HG03520 (cell line): ENCODE measurements around the gene YDJC.
"Not testable (repeated sequence)": the region's sequence is repeated elsewhere in the genome, so short reads cannot be mapped to it uniquely, and the experiment has no call there.

Source experiments
- ATAC-seq: cut with Tn5 transposase; IDR thresholded peaks from one replicate; pipeline ENCODE4 v1.9.1; 2021; ENCODE audit warnings: mild to moderate bottlenecking, moderate library complexity; ENCODE audit not compliant: unreplicated experiment

Gene YDJC

DNA sequence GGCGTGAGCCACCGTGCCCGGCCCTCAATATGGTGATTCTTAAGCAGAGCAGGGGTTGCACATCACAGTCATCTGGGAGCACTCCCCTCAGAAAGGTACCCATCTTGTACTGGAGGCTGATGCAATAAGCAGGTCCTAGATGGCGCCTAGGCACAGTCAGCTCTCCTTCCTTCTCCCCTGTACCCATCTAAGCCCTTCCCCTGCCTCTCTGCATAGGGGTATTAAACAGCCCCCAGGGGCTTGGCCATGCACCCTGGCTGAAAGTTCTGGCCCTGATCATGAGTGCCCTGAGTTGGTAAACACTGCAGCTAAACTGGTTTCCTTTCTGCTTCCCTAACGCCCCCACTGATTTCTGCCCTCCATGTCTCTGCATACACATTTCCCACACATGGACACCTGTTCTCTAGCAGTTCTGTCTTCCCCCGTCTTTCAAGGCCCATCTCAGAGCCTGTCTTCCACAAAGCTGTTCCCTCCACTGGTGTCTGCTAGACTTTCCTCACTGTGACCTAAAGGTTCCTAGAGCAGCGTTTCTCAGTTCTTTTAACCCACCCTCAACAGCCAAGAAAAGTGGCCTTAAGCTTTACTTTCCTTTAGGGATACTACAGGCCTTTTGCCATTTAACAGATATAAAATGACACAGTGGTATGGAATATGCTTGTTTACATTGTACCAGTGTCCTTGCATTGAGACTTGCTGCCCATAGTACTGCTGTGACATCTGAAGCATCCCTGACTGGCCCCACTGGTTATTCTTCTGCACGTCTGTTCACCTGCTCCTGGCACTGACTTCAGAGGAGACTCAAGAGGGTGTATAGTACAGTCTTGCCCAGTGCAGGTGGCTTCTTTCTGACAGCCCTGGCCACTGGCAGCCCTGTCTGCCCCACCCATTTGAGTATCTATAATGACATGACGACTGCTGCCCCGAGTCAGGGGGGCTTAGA, 46.8 kb downstream of the YDJC start:
- ATAC-seq, result no peak

DNA sequence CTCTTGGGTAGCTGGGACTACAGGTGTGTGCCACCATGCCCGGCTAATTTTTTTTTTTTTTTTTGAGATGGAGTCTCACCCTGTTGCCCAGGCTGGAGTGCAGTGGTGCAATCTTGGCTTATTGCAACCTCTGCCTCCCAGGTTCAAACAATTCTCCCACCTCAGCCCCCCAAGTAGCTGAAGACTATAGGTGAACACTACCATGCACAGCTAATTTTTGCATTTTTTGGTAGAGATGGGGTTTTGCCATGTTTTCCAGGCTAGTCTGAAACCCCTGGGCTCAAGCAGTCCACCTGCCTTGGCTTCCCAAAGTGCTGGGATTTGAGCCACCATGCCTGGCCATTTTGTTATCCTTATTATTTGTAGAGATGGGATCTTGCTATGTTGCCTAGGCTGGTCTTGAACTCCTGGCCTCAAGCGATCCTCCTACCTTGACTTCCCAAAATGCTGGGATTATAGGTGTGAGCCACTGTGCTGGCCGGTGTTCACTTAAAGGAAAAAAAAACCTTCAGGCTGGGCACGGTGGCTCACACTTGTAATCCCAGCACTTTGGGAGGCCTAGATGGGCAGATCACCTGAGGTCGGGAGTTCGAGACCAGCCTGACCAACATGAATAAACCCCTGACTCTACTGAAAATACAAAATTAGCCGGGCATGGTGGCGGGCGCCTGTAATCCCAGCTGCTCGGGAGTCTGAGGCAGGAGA, 48.7 kb downstream of the YDJC start:
- ATAC-seq, result not testable (repeated sequence)

DNA sequence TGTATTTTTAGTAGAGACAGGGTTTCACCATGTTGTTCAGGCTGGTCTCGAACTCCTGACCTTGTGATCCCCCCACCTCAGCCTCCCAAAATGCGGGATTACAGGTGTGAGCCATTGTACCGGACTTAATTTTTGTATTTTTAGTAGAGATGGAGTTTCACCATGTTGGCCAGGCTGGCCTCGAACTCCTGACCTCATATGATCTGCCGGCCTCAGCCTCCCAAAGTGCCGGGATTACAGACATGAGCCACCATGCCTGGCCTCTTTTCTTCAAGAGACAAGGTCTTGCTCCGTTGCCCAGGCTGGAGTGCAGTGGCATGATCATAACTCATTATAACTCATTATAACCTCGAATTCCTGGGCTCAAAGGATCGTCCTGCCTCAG, 49.2 kb downstream of the YDJC start:
- ATAC-seq, result not testable (repeated sequence)

DNA sequence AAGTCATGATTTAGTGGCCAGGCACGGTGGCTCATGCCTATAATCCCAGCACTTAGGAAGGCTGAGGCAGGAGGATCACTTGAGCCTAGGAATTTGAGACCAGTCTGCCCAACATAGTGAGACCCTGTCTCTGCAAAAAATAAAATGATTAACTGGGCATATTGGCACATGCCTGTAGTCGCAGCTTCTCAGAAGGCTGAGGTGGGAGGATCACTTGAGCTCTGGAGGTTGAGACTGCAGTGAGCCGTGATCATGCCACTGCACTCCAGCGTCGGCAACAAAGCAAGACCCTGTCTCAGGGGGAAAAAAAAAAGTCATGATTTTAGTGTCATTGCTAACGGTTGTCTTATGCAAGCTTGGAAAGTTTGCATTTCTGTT, 50.4 kb downstream of the YDJC start:
- no peak for ATAC-seq
